HG03342 (cell line): ENCODE data around the gene SLC35G2.
"Not testable (repeated sequence)": the region's sequence is repeated elsewhere in the genome, so short reads cannot be mapped to it uniquely, and the experiment has no call there.

Source experiments
- ATAC-seq: cut with Tn5 transposase; IDR thresholded peaks from one replicate; pipeline ENCODE4 v1.9.1; 2021; ENCODE audit warnings: mild to moderate bottlenecking, moderate library complexity; ENCODE audit not compliant: unreplicated experiment

Gene SLC35G2

DNA sequence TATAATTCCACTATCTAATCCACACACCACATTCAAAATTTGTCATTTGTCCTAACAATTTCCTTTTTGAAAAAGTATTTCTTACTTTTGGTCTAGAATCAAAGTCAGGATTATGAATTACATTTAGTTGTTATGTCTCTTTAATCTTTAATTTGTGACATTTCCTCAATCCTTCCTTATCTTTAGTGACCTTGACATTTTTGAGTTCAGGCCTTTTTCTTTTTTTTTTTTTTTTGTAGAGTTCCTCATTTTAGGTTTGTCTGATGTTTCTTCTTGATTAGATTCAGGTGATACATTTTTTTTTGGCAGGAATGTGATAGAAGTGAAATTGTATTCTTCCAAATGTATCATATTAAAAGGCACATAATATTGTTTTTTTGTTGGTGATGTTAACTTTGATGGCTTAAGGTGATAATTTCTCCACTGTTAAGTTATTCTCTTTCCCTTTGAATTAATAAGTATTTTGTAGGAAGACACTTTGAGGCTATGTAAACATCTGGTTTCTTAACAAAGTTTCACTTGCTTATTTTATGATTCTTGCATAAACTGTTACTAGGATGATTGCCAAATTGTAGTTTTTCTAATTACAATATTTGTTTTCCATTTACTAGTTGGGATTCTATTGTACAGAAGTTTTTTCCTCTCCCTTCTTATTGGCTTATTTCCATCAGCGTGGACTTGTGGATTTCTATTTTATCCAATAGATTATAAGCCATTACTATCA lies 16.3 kb downstream of the SLC35G2 start:
- no peak for ATAC-seq

DNA sequence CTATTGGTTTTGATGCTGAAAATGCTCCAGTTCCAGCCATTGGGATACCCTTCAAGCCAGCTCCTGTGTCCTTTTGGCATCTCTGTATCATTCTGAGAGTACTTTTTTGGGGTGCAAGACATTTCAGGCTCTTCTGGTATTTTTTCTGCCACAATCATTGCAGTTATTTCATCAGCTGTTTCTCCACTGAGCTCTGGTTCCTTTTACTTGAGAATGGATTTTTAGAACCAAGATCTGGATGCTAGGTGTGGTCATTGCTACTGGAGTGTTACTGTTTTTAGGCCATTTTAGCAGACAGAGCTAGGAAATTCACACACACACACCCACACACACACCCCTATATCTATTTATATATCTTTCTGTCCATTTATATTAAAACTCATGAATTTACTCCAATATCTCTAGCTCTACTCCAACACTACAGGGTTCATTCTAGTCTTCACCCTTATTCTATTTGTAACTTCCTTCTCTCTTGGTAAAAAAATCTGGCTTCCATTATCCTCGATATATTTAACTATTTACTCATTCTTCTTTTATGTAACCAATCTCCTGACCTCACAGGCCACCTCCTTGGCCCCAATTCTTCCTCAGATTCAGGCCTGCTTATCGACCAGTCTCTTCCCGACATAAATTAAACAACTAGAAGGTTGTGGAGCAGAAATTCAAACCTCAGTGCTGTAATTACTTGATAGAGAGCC lies 17.0 kb downstream of the SLC35G2 start:
- no peak for ATAC-seq

DNA sequence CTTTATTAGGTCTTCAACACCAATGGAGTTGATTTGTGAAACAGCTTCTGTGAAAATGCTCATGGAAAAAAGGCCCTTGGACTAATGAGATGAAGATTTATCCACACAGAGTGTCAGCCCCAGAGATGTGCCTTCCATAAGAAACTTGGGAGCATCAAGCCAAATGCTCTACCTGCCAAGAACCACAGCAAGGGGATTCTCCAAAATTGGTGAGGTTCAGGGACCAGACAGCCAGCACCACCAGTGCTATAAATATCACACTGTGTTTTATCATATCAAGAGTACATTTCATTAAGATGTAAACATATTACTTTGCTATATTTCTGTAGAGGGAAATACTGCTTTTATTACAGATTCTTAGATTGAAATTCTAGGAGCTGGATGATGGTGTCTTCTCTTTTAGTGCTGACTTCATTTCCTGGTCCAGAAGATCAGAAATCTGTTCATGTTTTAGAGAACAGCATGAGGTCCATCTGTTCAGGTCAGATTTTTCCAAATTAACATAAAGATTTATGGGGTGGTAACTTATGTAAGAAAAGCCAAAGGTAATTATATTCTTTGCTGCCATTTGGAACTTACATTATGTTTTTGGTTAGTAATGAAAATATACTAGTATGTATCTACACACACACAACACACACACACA lies 17.7 kb downstream of the SLC35G2 start:
- ATAC-seq: no peak

DNA sequence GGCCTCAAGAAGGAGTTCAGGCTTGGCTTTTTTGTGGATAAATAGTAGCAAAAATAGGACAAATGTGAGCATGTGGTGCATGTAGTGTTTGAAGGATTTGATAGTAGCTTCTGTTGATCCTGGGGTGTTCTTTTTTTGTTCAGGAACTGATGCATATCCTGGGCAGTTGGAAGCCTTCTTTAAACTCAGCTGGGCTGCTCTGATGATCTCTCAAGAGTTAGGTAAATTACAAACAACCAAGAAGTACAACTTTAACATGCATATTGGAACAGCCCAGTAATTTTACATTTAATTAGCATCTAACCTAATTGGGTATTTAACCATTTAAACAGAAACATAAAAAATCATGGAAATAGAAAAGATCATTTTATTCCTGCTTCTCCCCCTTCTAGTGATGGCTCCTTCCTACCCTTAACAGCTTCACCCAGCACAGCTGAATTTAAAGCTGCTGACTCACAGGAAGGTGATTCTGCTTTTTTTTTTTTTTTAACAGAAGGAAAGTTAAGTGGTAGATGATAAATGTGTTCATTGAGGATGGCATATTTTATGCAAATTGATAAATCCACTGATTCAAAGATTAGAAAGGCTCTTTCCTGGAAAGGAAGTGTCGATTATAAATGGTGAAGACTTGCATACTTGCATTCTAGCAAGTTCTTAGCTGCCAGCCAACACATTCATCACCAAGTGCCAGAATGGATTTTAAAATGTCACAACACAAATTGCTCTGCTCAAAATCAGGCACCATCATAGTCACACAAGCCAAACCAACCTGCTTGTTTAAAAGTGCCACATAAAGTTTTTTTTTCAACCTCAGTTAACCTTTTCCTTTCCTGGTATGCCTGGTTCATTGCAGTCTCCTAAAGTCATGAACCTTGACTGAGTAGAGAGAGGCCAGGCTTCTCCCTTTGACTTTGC lies 20.0 kb downstream of the SLC35G2 start:
- ATAC-seq: no peak

DNA sequence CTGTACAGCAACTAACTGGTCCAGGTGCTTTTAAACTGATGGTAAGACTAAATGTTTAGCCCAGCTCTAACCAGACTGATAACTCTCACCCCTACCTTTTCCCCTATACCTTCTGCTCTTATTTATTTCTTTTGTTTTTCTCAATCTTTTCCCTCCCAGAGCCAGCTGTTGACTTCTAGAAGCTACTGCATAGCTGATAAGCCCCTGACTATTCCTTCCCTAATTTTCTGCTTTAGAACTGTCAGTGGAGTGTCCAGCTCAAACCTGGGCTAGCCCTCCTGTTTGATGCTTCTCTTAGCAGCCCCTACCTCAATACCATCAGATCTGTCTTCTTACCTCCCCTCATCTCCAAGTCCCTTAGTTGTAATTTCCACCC lies 20.6 kb downstream of the SLC35G2 start:
- no peak for ATAC-seq

DNA sequence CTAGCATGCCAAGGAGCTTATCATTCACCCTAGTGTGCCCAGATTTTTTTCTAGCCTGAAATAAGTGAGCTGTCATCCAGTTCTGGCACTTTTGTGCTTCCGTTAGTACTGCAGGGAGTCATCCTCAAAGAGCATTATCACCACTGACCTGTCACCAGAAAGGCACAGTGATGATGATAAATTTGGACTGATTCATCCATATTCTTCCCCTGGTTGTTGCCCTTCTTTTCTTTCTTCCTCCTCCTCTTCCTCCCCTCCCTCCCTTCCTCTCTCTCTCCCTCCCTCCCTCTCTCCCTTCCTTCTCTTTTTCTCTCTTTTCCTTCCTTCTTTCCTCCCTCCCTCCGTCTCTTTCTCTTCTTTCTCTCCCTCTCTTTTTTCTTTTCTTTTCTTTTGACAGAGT lies 21.3 kb downstream of the SLC35G2 start:
- no peak for ATAC-seq

DNA sequence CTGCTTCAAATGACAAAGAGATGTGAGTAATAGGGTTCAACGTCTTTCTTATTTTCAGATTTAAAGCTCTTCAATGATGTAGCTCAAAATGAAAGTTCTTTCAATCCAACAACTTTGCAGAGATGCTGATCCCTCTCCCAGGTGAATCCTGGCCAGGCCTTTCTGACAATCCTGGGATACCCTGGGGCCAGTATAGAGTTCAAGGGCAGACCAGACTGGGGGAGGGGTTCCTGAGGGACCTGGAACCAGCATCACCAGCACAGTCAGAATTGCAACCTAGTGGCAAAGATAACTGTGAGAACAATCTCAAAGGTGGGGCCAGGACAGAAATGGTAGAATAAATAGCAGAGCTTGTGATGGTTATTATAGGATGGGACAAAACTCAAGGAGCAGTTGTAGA lies 23.4 kb downstream of the SLC35G2 start:
- no peak for ATAC-seq

DNA sequence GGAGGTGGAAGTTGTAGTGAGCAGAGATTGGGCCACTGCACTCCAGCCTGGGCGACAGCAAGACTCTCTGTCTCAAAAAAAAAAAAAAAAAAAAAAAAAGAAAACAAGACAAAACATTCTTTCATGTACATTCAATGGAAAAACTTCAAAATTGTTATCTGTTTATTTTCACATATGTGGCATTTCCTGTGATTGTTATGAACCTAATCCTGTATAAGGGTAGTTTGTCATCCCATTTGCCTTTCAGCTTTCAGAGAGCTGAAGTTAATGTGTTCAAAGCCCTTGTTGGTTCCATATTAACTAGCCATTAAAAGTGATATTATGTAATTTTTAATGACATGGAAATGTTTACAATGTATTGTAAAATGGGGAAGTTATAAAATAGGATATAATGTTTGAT lies 25.8 kb downstream of the SLC35G2 start:
- ATAC-seq: no peak

DNA sequence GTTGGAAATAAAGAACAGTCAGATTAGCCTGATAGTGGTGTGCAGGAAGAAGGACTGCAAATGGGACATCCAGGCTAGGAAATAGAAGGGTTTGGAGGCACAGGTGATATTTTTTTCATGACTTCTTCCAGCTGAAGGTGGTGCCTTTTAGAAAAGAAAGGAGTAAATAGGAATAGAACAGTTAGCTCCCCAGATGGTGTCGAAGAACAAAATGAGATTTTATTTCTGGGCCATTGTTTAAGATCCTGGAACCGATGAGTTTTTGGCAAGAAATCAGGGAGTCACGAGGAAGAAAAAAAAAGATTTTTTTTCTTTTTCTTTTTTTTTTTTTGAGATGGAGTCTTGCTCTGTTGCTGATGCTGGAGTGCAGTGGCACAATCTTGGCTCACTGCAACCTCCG lies 33.3 kb downstream of the SLC35G2 start:
- ATAC-seq: no peak

DNA sequence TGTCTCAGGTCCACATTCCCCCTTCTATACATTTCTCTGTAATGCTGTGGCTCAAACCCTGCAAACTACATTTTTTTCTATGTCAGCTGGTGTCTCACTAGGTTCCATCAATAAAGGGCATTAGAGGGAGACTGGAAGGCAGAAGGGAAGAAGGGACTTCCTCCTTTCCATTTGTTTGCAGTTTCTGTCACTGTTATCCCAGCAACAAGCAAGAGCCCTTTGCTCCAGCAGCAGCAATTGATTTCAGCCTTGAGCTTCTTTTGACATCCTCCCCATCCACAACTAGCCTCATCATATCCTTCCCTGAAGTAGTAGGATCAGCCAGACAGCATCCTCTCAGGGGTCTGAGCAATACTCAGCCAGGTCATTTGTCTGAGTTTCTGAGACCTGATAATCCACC lies 37.7 kb downstream of the SLC35G2 start:
- no peak for ATAC-seq

DNA sequence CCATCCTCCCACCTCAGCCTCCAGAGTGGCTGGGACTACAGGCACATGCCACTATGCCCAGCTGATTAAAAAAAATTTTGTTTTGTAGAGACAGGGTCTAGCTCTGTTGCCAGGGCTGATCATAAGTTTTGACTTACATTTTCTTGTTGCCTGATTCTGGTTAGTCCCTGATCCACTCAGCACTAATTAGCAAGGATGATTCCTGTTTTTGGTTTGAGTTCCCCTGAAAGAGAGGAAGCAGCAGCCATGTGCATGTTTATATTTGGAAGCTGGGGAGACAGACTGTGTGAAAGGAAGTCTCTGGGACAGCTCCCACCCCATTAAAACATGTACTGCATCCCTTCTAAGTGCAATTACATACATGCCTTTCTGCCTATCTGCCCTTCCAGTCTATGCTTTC lies 39.5 kb downstream of the SLC35G2 start:
- ATAC-seq: no peak

DNA sequence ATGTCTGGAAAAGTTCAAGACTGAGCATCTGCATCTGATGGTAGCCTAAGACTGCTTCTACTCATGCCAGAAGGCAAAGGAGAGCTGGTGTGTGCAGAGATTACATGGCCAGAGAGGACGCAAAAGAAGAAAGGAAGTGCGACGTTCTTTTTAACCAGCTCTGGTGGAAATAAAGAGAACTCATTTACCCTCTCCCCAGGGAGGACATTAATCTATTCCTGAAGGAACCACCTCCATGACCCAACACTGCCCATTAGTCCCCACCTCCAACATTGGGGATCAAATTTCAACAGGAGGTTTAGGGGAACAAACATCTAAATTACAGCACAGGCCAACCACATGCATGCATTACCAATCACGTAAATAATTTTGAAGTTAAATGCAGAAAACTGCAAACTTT lies 41.6 kb downstream of the SLC35G2 start:
- no peak for ATAC-seq

DNA sequence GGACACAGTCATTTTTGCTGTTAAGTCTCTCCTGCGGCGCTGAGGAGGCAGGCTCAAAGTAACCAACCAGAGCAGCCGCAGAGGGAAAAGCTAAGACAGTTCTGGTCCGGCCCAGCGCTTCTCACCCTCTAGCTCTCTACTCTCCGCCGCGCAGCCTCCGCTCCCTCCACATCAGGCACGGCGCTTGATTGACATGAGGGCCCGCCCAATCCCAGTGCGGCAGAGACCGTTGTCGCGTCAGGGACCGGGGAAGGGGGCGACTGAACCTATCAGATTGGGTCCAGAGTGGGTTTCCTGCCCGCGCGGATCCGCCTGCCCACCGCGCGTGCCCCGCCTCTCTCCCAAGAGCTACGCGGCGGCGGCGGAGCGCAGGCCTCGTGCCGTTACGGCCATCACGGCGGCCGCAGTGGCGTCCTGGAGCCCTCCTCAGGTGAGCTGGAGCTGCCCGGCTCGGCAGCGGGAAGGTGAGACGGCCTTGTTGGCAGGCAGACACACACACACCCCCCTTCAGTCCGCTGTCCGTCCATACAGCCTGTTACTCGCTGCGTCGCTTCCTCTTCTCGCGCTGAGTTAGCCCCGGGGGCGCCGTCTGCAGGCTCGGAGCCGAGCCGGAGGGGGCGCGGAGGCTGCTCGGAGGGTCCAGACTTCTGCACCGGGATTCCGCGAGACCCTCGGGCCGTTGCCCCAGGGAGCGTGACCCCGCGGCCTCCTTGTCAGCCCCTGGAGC lies 43.1 kb downstream of the SLC35G2 start, which contains the start of gene NCK1:
Gene NCK1 (plus strand): TSS at position 319 of the 727 bp plus-strand sequence. CDS start 65,794 bp downstream, outside the sequence.
- peak; percentile 98 for ATAC-seq

DNA sequence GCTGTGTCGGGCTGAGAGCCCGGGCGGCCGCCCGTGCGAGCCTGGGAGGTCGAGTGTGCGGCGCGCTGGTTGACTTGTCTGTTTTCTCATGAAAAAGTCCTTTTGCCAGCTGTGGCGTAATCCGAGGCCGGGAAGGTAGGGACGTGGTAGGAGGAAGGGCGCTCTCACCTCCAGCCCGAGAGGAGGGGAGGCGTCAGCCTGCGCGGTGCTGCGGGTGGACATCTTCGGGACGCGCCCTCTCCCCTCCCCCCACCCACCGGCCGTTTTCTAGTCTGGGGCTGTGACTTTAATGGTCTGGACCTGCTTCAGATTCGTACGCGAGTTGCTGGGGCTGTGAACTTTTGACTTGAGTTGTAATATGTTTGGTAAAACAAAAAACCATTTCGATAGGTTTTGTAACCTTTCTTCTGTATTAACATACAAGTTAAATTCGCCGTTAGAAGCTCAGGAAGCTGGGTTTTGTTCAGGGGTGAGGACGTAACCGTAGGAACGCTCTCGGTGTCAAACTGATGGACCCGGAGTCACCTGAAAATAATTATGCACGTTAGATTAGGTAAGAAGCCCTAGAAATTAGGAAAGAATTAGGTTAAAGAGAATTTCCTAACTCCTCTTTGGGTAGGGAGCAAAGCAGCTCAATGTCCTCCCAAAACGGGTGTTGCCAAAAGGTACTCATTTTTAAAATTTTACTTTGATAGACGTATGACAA lies 43.8 kb downstream of the SLC35G2 start:
- peak; percentile 13 for ATAC-seq

DNA sequence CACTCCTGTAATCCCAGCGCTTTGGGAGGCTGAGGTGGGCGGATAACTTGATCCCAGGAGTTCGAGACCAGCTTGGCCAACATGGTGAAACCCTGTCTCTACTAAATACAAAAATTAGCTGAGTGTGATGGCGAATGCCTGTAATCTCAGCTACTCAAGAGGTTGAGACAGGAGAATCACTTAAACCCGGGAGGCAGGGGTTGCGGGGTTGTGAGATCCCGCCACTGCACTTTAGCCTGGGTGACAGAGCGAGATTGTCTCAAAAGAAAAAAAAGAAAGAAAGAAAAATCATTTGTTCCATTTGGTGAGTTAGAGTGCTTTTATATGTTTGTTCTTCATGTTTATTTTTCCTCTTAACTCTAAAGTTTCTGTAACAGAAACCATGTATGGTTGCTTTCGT lies 50.4 kb downstream of the SLC35G2 start:
- ATAC-seq: no peak

DNA sequence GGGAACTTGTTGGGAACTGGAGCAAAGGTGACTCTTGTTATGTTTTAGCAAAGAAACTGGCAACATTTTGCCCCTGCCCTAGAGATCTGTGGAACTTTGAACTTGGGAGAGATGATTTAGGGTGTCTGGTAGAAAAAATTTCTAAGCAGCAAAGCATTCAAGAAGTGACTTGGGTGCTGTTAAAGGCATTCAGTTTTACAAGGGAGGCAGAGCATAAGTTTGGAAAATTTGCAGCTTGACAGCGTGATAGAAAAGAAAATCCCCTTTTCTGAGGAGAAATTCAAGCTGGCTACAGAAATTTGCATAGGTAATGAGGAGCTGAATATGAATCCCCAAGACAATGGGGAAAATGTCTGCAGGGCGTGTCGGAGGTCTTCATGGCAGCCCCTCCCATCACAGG lies 53.3 kb downstream of the SLC35G2 start:
- ATAC-seq: not testable (repeated sequence)

DNA sequence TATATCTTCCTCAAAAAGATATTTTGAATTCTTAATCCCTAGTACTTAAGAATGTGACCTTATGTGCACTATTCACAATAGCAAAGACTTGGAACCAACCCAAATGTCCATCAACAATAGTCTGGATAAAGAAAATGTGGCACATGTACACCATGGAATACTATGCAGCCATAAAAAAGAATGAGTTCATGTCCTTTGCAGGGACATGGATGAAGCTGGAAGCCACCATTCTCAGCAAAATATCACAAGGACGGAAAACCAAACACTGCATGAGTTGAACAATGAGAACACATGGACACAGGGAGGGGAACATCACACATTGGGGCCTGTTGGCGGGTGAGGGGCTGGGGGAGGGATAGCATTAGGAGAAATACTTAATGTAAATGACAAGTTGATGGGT lies 60.6 kb downstream of the SLC35G2 start:
- not testable (repeated sequence) for ATAC-seq

DNA sequence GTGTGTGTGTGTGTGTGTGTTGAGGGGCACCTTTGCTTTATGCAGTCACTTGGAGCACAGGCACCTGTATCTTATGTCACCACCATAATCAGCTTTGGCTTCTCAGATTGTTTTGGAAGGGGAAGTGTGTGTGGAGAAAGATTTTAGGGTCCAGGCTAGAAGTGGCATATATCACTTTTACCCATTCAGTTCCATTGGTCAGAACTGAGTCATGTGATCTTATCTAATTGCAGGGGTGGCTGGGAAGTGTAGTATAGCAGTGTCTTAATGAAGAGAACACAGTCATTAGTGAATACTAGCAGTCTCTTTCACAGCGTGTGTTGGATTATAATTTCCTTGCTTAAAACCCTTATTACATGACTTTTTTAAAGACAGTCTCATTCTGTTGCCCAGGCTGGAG lies 63.6 kb downstream of the SLC35G2 start:
- ATAC-seq: no peak

DNA sequence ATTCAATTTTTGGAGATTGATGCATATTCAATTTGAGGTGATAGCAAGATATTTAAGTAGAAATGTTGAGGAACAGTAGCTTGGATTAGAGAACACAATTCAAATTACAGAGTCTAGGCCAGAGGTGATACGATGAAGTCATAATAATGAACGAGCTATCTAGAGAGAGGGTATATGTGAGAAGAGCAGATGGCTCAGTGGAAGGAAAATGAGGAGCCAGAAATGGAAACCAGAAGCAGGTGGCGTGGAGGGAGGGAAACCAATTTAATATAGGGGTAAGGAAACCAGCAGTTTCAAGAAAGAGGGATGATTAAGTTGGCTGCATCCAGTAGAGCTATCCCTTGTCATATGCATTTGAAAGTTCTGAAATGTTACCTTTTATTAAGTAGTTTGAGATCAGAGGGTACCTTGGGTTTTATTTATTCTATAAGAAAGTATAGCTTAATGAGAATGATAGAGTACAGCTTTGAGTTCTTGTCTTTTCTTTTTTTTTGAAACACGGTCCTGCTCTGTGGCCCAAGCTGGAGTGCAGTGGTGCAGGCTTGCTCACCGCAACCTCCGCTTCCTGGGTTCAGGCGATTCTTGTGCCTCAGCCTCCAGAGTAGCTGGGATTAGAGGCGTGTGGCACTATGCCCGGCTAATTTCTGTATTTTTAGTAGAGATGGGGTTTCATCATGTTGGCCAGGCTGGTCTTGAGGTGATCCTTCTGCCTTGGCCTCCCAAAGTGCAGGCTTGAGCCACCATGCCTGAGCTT lies 65.2 kb downstream of the SLC35G2 start:
- ATAC-seq: no peak
